Esophagus muscularis mucosa (tissue), 4 donors: ENCODE results near the gene UXT.

Source experiments
- CTCF ChIP-seq, 3 experiments: fragments of 200-600 bp in 2 of 3; fragments of 450-650 bp in 1 of 3; sonication (generic) in 2 of 3; IDR thresholded peaks; one replicate each; pipeline ENCODE4 v1.5.1; 2017 to 2019; ENCODE audit warnings: antibody characterized with exemption in 3 of 3, mild to moderate bottlenecking in 2 of 3, moderate library complexity in 1 of 3
- EP300 ChIP-seq: sonication (generic); formaldehyde crosslinking; IDR thresholded peaks from one replicate; pipeline ENCODE4 v1.6.1; 2017; ENCODE audit warnings: antibody characterized with exemption
- POLR2A ChIP-seq: fragments of 450-650 bp; IDR thresholded peaks from one replicate; pipeline ENCODE4 v1.6.1; 2017; ENCODE audit warnings: antibody characterized with exemption, moderate library complexity, mild to moderate bottlenecking, low read depth

DNA sequence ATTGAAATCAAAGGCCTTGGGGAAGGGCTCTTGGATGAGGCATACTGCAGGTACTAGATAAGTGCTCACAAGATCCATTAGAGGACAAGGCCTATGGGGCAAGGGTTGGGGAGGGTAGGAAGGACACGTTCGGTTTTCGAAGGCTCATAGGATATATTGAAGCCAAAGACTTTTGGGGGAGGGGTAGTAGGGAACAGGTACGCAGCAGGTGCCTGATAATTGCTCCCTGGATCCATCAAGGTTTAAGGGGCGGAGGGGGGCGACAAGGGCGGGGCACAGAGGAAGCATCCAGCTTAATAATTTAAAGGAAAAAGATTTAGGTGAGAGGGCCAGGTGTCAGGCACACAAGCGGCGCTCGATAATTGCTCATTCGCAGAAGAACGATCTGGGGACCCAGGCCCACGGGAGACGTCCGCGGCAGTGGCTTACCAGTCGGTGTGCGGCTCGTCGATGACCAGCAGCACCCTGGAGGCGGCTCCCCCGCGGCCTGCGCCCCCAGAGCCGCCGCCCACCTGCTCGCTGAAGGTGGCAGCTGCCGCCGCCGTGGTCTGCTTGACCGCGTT, 40.0 kb downstream of the UXT start:
- TF ChIP-seq CTCF (IDR thresholded peaks at IDR 0.05) (no peak), EP300 (no peak), POLR2A (no peak)
